Measurements from ENCODE around the gene PHF21B.

Gene PHF21B

DNA sequence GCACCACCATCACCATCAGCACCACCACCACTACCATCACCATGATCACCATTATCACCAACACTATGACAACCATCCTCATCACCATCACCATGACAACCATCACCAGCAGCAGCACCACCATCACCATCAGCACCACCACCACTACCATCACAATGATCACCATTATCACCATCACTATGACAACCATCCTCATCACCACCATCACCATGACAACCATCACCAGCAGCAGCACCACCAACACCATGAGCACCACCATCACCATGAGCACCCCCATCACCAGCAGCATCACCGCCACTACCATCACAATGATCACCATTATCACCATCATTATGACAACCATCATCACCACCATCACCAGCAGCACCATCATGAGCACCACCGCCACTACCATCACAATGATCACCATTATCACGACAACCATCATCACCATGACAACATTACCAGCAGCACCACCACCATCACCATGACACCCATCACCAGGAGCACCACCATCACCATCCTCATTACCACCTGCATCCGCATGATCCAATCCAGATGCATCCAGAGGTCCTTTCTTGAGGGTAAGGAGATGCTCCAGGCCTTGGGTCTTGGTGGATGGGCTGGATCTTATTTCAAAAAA, 23.8 kb downstream of the PHF21B start:
- no peak overlapping the region for H2BK5ac ChIP-seq (ENCODE audit: low read length)
- H2AFZ ChIP-seq (ENCODE audit: low read length), result no peak overlapping the region
- no peak overlapping the region for H2AK5ac ChIP-seq (ENCODE audit: low read depth, low read length)
- peaks cover 26 to 71% of the 10 kb centered on the region in 2 donors for H3K36me3 ChIP-seq (replicated peaks in 1 of 2; ENCODE audit: control insufficient read depth in 2 of 2, insufficient read depth in 2 of 2, low read length in 2 of 2)
- peak overlapping the region; percentile 35 for H2BK12ac ChIP-seq (ENCODE audit: low read length)
- H3K27me3 ChIP-seq (ENCODE audit: control insufficient read depth in 3 of 3, insufficient read depth in 3 of 3, low read depth in 1 of 3, low read length in 3 of 3), result no peaks in the 10 kb centered on the region
- WGBS, 2 donors (ENCODE audit: extremely low coverage in 2 of 2, insufficient read length in 2 of 2, insufficient replicate concordance in 1 of 2), result no CpG with 5 or more reads among the region's 4 CpGs
- no peak overlapping the region for H4K8ac ChIP-seq (ENCODE audit: low read depth, low read length)
- H3K23ac ChIP-seq (ENCODE audit: low read depth, low read length, poor library complexity), result peak overlapping the region; percentile 16
- H2BK15ac ChIP-seq (ENCODE audit: low read length), result no peak overlapping the region
- no peak overlapping the region for H3K4me2 ChIP-seq (ENCODE audit: insufficient read depth, low read length, poor library complexity, severe bottlenecking)
- H3K9me3 ChIP-seq (replicated peaks in 1 of 2; ENCODE audit: control insufficient read depth in 2 of 2, insufficient read depth in 1 of 2, low read depth in 1 of 2, low read length in 2 of 2), result peaks cover 0 to 6% of the 10 kb centered on the region in 2 donors
- H3K4ac ChIP-seq (ENCODE audit: low read length), result peak overlapping the region; percentile 2
- no peak overlapping the region for H3K18ac ChIP-seq (ENCODE audit: low read length)
- no peak overlapping the region for H2BK120ac ChIP-seq (ENCODE audit: low read depth, low read length)
- DNase-seq (ENCODE audit: low spot score), result no peak
- H3K9ac ChIP-seq (ENCODE audit: low read depth, low read length, poor library complexity), result peak overlapping the region; percentile 74
- H4K91ac ChIP-seq (ENCODE audit: low read depth, low read length, poor library complexity), result no peak overlapping the region
- peaks cover 0 to 11% of the 10 kb centered on the region in 2 donors for H3K4me1 ChIP-seq (ENCODE audit: control insufficient read depth in 2 of 2, insufficient read depth in 1 of 2, low read depth in 1 of 2, low read length in 2 of 2)
- H3K79me1 ChIP-seq (ENCODE audit: low read depth, low read length), result peaks cover 37% of the 10 kb centered on the region
- H3K14ac ChIP-seq (ENCODE audit: low read length), result peak overlapping the region; percentile 42
- H3K4me3 ChIP-seq (ENCODE audit: low read length in 2 of 2), result peak overlapping the region in 1 of 2 donors; percentile 17
- no peak overlapping the region for H3K27ac ChIP-seq (replicated peaks; ENCODE audit: low read length)

DNA sequence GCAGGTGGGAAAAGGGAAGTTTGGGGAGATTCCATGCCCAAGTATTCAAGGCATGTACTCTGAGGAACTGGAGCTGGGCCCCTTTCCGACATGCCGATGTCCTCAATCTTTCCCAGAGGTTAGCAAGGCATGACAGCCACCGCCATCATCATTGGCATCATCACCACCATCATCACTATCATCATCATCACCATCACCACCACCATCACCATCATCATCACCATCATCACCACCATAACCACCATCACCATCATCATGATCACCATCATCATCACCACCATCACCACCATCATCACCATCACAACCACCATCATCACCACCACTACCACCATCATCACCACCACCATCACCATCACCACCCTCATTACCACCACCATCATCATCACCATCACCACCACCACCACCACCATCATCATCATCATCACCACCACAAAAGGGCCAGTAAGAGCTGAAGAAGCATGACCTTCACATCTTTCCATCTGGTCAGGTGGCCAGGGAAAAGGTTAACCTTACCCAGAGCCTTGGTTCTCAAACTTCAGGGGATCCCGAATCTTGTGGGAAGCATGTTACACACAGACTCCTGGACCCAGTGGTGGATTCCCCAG, 25.8 kb downstream of the PHF21B start:
- Histone ChIP-seq H3K4ac (ENCODE audit: low read length) (no peak overlapping the region), H3K14ac (ENCODE audit: low read length) (no peak overlapping the region), H3K4me2 (ENCODE audit: insufficient read depth, low read length, poor library complexity, severe bottlenecking) (no peak overlapping the region), H2BK5ac (ENCODE audit: low read length) (no peak overlapping the region), H2BK12ac (ENCODE audit: low read length) (no peak overlapping the region), H3K9ac (ENCODE audit: low read depth, low read length, poor library complexity) (peak overlapping the region; percentile 24), H3K4me3 (ENCODE audit: low read length in 2 of 2) (no peak overlapping the region), H4K8ac (ENCODE audit: low read depth, low read length) (no peak overlapping the region), H3K36me3 (replicated peaks in 1 of 2; ENCODE audit: control insufficient read depth in 2 of 2, insufficient read depth in 2 of 2, low read length in 2 of 2) (peaks cover 32 to 68% of the 10 kb centered on the region in 2 donors), H3K79me1 (ENCODE audit: low read depth, low read length) (peaks cover 38% of the 10 kb centered on the region), H2AFZ (ENCODE audit: low read length) (no peak overlapping the region), H3K27ac (replicated peaks; ENCODE audit: low read length) (no peak overlapping the region), H2BK120ac (ENCODE audit: low read depth, low read length) (no peak overlapping the region), H2BK15ac (ENCODE audit: low read length) (no peak overlapping the region), H3K27me3 (ENCODE audit: control insufficient read depth in 3 of 3, insufficient read depth in 3 of 3, low read depth in 1 of 3, low read length in 3 of 3) (no peaks in the 10 kb centered on the region), H2AK5ac (ENCODE audit: low read depth, low read length) (no peak overlapping the region), H3K18ac (ENCODE audit: low read length) (peak overlapping the region; percentile 24), H3K9me3 (replicated peaks in 1 of 2; ENCODE audit: control insufficient read depth in 2 of 2, insufficient read depth in 1 of 2, low read depth in 1 of 2, low read length in 2 of 2) (peaks cover 0 to 6% of the 10 kb centered on the region in 2 donors), H3K23ac (ENCODE audit: low read depth, low read length, poor library complexity) (peak overlapping the region; percentile 45), H3K4me1 (ENCODE audit: control insufficient read depth in 2 of 2, insufficient read depth in 1 of 2, low read depth in 1 of 2, low read length in 2 of 2) (peaks cover 0 to 11% of the 10 kb centered on the region in 2 donors), H4K91ac (ENCODE audit: low read depth, low read length, poor library complexity) (no peak overlapping the region)
- WGBS, 2 donors (ENCODE audit: extremely low coverage in 2 of 2, insufficient read length in 2 of 2, insufficient replicate concordance in 1 of 2), result no CpG with 5 or more reads among the region's 4 CpGs
- no peak for DNase-seq (ENCODE audit: low spot score)

DNA sequence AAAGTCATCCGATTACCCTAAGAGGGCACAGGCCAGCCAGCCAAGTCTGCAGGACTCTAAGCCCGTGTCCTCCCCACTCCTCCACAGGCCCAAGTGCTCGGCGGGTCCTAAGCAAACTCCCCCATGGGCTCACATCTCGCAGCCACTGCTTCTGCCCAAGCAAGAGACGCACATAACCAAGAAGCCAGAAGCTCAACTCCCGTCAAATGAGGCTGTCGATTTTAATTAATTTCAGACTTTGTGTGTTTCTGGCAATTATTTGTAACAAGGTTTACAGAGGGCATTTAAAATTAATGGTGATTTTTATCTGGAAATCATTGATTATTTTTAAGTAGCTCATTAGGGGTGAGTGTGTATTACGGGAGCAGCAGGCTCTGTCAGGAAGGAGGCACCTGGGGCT, 27.4 kb downstream of the PHF21B start:
- Histone ChIP-seq H2BK5ac (ENCODE audit: low read length) (no peak overlapping the region), H3K36me3 (replicated peaks in 1 of 2; ENCODE audit: control insufficient read depth in 2 of 2, insufficient read depth in 2 of 2, low read length in 2 of 2) (peaks cover 29 to 64% of the 10 kb centered on the region in 2 donors), H3K27me3 (ENCODE audit: control insufficient read depth in 3 of 3, insufficient read depth in 3 of 3, low read depth in 1 of 3, low read length in 3 of 3) (no peaks in the 10 kb centered on the region), H2BK15ac (ENCODE audit: low read length) (no peak overlapping the region), H3K4me2 (ENCODE audit: insufficient read depth, low read length, poor library complexity, severe bottlenecking) (no peak overlapping the region), H3K18ac (ENCODE audit: low read length) (no peak overlapping the region), H3K9ac (ENCODE audit: low read depth, low read length, poor library complexity) (no peak overlapping the region), H3K9me3 (replicated peaks in 1 of 2; ENCODE audit: control insufficient read depth in 2 of 2, insufficient read depth in 1 of 2, low read depth in 1 of 2, low read length in 2 of 2) (peaks cover 0 to 6% of the 10 kb centered on the region in 2 donors), H3K23ac (ENCODE audit: low read depth, low read length, poor library complexity) (no peak overlapping the region), H4K8ac (ENCODE audit: low read depth, low read length) (no peak overlapping the region), H4K91ac (ENCODE audit: low read depth, low read length, poor library complexity) (no peak overlapping the region), H3K79me1 (ENCODE audit: low read depth, low read length) (peaks cover 35% of the 10 kb centered on the region), H2BK12ac (ENCODE audit: low read length) (no peak overlapping the region), H3K4ac (ENCODE audit: low read length) (no peak overlapping the region), H2AFZ (ENCODE audit: low read length) (no peak overlapping the region), H3K27ac (replicated peaks; ENCODE audit: low read length) (no peak overlapping the region), H2AK5ac (ENCODE audit: low read depth, low read length) (no peak overlapping the region), H3K14ac (ENCODE audit: low read length) (no peak overlapping the region), H3K4me3 (ENCODE audit: low read length in 2 of 2) (no peak overlapping the region), H3K4me1 (ENCODE audit: control insufficient read depth in 2 of 2, insufficient read depth in 1 of 2, low read depth in 1 of 2, low read length in 2 of 2) (peaks cover 0 to 11% of the 10 kb centered on the region in 2 donors), H2BK120ac (ENCODE audit: low read depth, low read length) (no peak overlapping the region)
- DNase-seq (ENCODE audit: low spot score), result no peak
- WGBS, 2 donors (ENCODE audit: extremely low coverage in 2 of 2, insufficient read length in 2 of 2, insufficient replicate concordance in 1 of 2), result no CpG with 5 or more reads among the region's 9 CpGs

DNA sequence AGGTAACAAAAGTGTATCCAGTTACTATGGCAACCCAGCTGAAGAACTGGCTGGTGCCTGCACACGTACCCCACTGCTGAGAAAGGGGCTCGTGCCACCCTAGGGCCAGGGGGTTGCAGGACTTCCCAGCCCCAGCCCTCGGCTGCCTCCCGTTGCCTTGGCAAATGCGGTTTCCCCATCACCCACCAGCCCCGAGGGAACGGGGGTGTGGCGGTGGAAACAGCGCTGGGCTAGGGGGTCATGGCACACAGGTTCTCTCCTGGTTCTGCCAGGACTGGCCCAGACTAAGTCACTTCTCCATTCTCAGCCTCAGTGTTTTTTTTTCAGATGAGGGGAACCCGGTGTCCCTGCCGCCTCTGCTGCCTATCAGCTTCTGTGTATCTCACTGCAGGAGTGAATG, 27.9 kb downstream of the PHF21B start:
- Histone ChIP-seq H3K79me1 (ENCODE audit: low read depth, low read length) (peaks cover 32% of the 10 kb centered on the region), H3K4me3 (ENCODE audit: low read length in 2 of 2) (no peak overlapping the region), H2BK120ac (ENCODE audit: low read depth, low read length) (no peak overlapping the region), H2BK5ac (ENCODE audit: low read length) (no peak overlapping the region), H3K4me1 (ENCODE audit: control insufficient read depth in 2 of 2, insufficient read depth in 1 of 2, low read depth in 1 of 2, low read length in 2 of 2) (peaks cover 0 to 11% of the 10 kb centered on the region in 2 donors), H4K8ac (ENCODE audit: low read depth, low read length) (no peak overlapping the region), H2BK12ac (ENCODE audit: low read length) (no peak overlapping the region), H3K4ac (ENCODE audit: low read length) (no peak overlapping the region), H2AK5ac (ENCODE audit: low read depth, low read length) (no peak overlapping the region), H3K4me2 (ENCODE audit: insufficient read depth, low read length, poor library complexity, severe bottlenecking) (no peak overlapping the region), H4K91ac (ENCODE audit: low read depth, low read length, poor library complexity) (no peak overlapping the region), H2BK15ac (ENCODE audit: low read length) (no peak overlapping the region), H3K9me3 (replicated peaks in 1 of 2; ENCODE audit: control insufficient read depth in 2 of 2, insufficient read depth in 1 of 2, low read depth in 1 of 2, low read length in 2 of 2) (peaks cover 0 to 5% of the 10 kb centered on the region in 2 donors), H3K23ac (ENCODE audit: low read depth, low read length, poor library complexity) (no peak overlapping the region), H3K27me3 (ENCODE audit: control insufficient read depth in 3 of 3, insufficient read depth in 3 of 3, low read depth in 1 of 3, low read length in 3 of 3) (no peaks in the 10 kb centered on the region), H3K9ac (ENCODE audit: low read depth, low read length, poor library complexity) (peak overlapping the region; percentile 34), H3K18ac (ENCODE audit: low read length) (no peak overlapping the region), H3K36me3 (replicated peaks in 1 of 2; ENCODE audit: control insufficient read depth in 2 of 2, insufficient read depth in 2 of 2, low read length in 2 of 2) (peaks cover 24 to 58% of the 10 kb centered on the region in 2 donors), H3K27ac (replicated peaks; ENCODE audit: low read length) (no peak overlapping the region), H3K14ac (ENCODE audit: low read length) (no peak overlapping the region), H2AFZ (ENCODE audit: low read length) (no peak overlapping the region)
- no CpG with 5 or more reads among the region's 11 CpGs for WGBS, 2 donors (ENCODE audit: extremely low coverage in 2 of 2, insufficient read length in 2 of 2, insufficient replicate concordance in 1 of 2)
- no peak for DNase-seq (ENCODE audit: low spot score)
